Breast epithelium (tissue), 4 donors: Measurements from ENCODE around the gene RBBP8NL. TPM values are rescaled to one million over a fixed set of nuclear protein-coding genes. Genes with fewer than 3 reads are reported as not detected.

Source experiments
- DNase-seq, 2 donors: peaks; one replicate each; pipeline ENCODE4 v3.0.0-alpha.2; 2019; ENCODE audit warnings: low spot score in 2 of 2
- H3K27ac ChIP-seq, 2 donors: fragments of 200-600 bp; sonication (generic) in 1 of 2; one replicate each; pipeline ENCODE4 v1.5.1; 2016 to 2019; ENCODE audit warnings: mild to moderate bottlenecking in 1 of 2
- H3K27me3 ChIP-seq, 2 donors: fragments of 200-600 bp; sonication (generic) in 1 of 2; one replicate each; pipeline versions ENCODE4 v1.5.1 to v1.6.0; 2017 to 2019; ENCODE audit warnings: control low read depth in 1 of 2, mild to moderate bottlenecking in 1 of 2
- H3K36me3 ChIP-seq: fragments of 200-600 bp; one replicate; pipeline ENCODE4 v1.5.1; 2019
- H3K4me1 ChIP-seq, 2 donors: fragments of 200-600 bp; sonication (generic); one replicate each; pipeline ENCODE4 v1.5.1; 2016 to 2019; ENCODE audit warnings: control low read depth in 1 of 2
- H3K4me3 ChIP-seq, 3 donors: fragments of 200-600 bp; sonication (generic); 1 replicate in 2 of 3; 2 replicates in 1 of 3; pipeline ENCODE4 v1.5.1; 2016 to 2019; ENCODE audit warnings: mild to moderate bottlenecking in 3 of 3, moderate library complexity in 2 of 3
- H3K9me3 ChIP-seq, 2 donors: fragments of 200-600 bp; sonication (generic) in 1 of 2; one replicate each; pipeline ENCODE4 v1.5.1; 2016 to 2019; ENCODE audit warnings: control low read depth in 1 of 2
- CTCF ChIP-seq, 3 donors: fragments of 450-650 bp; IDR thresholded peaks; one replicate each; pipeline ENCODE4 v1.5.1; 2016 to 2017; ENCODE audit warnings: antibody characterized with exemption in 3 of 3, mild to moderate bottlenecking in 3 of 3, moderate library complexity in 3 of 3
- POLR2A ChIP-seq: fragments of 450-650 bp; IDR thresholded peaks from one replicate; pipeline ENCODE4 v1.6.1; 2016; ENCODE audit warnings: antibody characterized with exemption, mild to moderate bottlenecking, moderate library complexity
- POLR2AphosphoS5 ChIP-seq, 3 donors: sonication (generic); formaldehyde crosslinking; IDR thresholded peaks; one replicate each; pipeline ENCODE4 v1.6.1; 2017; ENCODE audit warnings: antibody characterized with exemption in 3 of 3
- intact Hi-C: fragments of 100-400 bp; cut with DNase I; formaldehyde crosslinking; loops from one replicate; pipeline ENCODE4 v1.15.1; 2023; ENCODE audit warnings: low total_unique reads
- total RNA-seq, 3 donors: library from RNA; depleted of rRNA; stranded (reverse); fragments of >200 nt; gene quantifications; one replicate each; pipeline ENCODE4 v1.1.0, GENCODE V29; 2016

RBBP8NL gene
- total RNA-seq, 3 donors from 2014 or later: 2.0 to 4.0 TPM; not detected in 1

GRCh38 chr20:62368392-62368975 is 58.9 kb downstream of the RBBP8NL start:
- no peak for DNase-seq
- Histone ChIP-seq H3K4me3 (peak overlapping the region in 2 of 3 donors; percentile 83 to 86), H3K4me1 (peaks cover 35 to 43% of the 10 kb centered on the region in 2 donors), H3K27ac (peak overlapping the region; percentile 80 to 91), H3K36me3 (no peaks in the 10 kb centered on the region), H3K9me3 (no peaks in the 10 kb centered on the region), H3K27me3 (no peaks in the 10 kb centered on the region)
- TF ChIP-seq CTCF (IDR thresholded peaks at IDR 0.05) (no peak), POLR2A (no peak), POLR2AphosphoS5 (IDR thresholded peaks at IDR 0.05) (no peak)
- intact Hi-C loops: no loop called here

DNA sequence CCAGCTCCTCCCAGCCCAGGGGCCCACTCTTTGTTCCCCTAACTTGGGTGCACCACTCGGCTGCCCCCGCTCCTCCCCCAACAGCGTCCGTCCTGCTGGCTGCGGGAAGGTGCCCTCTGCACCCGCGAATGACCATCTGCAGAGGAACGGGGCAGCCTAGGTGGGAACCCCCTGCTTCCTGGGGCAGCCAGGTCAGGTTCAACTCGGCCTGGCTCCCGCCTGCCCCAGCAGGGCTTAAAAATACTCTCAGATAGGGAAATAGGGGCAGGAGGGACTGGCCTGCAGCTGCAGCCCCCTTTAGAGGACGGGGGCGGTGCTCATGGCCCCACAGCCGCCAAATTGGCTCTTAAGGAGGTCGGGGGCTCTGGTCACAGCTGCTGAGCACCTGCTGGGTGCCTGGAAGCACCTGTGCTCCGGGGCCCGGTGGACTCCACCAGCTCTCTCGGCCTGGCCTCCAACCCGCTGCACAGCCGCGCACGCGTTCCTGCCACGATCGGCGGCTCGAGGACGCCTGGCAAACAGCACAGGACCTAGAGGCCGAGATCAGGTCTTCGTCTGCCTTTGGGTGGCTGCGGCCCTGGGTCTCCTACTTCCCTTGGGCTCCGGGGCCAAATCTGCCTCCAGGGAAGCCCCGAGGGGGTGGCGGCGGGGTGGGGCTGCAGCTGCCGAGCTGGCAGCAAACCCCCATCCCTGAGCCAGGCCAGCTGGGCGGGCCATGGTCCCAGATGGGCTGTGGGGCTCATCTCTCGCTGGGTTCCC is 59.5 kb downstream of the RBBP8NL start:
- peaks cover 35 to 46% of the 10 kb centered on the region in 2 donors for H3K4me1 ChIP-seq
- no peaks in the 10 kb centered on the region for H3K36me3 ChIP-seq
- no peak for DNase-seq
- H3K4me3 ChIP-seq: peak overlapping the region; percentile 67 to 86 (median 83)
- H3K9me3 ChIP-seq: no peaks in the 10 kb centered on the region
- no peaks in the 10 kb centered on the region for H3K27me3 ChIP-seq
- intact Hi-C loops: no loop called here
- H3K27ac ChIP-seq: peak overlapping the region; percentile 80 to 91
- TF ChIP-seq POLR2A: no peak
- TF ChIP-seq POLR2AphosphoS5 (IDR thresholded peaks at IDR 0.05): no peak
- TF ChIP-seq CTCF (IDR thresholded peaks at IDR 0.05): no peak

- intact Hi-C loops: no loop called here
- Histone ChIP-seq H3K4me3 (peak within 1 kb of the TSS; percentile 67 to 86 (median 83)), H3K4me1 (peaks cover 35 to 53% of the 10 kb centered on the region in 2 donors), H3K36me3 (no peaks in the 10 kb centered on the region), H3K27ac (peak within 1 kb of the TSS; percentile 80 to 91), H3K27me3 (no peaks in the 10 kb centered on the region), H3K9me3 (no peaks in the 10 kb centered on the region)
- no peak for DNase-seq
- TF ChIP-seq POLR2AphosphoS5 (IDR thresholded peaks at IDR 0.05) (no peak), POLR2A (no peak), CTCF (IDR thresholded peaks at IDR 0.05) (no peak)
Observed at GRCh38 chr20:62367136-62367632, 60.2 kb downstream of the RBBP8NL start, which contains the start of gene LAMA5. LAMA5 (minus strand) TSS chr20:62367312; CDS start chr20:62367245, 67 bp downstream.

DNA sequence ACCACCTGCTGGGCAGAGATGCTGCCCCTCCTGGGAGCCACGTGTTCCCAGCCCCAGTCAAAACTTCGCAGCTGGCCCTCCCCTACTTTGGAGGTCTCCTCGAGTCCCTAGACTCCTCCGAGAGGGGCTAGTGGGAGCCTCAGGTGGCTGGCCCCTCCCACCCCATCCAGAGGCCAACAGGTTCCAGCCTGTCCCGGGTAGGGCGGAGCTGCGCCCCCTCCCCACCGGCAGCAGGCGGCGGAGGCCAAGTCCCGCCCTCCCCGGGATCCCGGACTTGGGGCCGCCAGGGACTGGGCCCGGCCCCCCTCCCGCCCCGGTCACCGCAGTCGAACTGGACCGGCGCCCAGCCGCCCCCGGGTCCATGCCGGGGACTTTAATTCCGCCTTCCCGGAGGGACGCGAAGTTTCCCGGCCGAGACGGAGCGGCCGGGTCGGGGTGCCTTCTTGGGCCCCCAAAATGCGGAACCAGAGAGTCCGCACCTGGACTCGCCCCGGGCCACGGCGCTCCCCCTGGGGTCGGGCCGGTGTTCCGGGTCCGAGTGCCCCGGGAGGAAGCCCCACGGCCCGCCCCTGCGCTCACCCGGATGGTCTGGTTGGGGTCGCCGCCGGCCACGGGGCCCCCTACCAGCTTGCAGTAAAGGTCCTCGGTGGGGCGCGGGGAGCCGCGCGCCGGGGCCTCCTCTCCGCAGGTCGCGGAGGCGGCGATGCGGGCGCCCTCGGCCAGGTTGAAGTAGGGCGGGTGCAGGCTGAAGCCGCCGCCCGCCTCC is 60.8 kb downstream of the RBBP8NL start:
- intact Hi-C loops: no loop called here
- peak overlapping the region; percentile 80 to 91 for H3K27ac ChIP-seq
- DNase-seq: no peak

More for the DNA sequence above, 60.8 kb downstream of the RBBP8NL start:
- peak overlapping the region; percentile 67 to 86 (median 83) for H3K4me3 ChIP-seq
- H3K36me3 ChIP-seq: no peaks in the 10 kb centered on the region
- no peak for TF ChIP-seq POLR2A
- TF ChIP-seq POLR2AphosphoS5 (IDR thresholded peaks at IDR 0.05): no peak
- TF ChIP-seq CTCF (IDR thresholded peaks at IDR 0.05): no peak
- H3K4me1 ChIP-seq: peaks cover 38 to 56% of the 10 kb centered on the region in 2 donors
- H3K9me3 ChIP-seq: no peaks in the 10 kb centered on the region
- no peaks in the 10 kb centered on the region for H3K27me3 ChIP-seq
